Activated CD8-positive, alpha-beta T cell treated with anti-CD3 and anti-CD28 coated beads for 36 hours (primary cell): ENCODE results near the gene RIMBP2. TPM values are rescaled to one million over a fixed set of nuclear protein-coding genes. Genes with fewer than 3 reads are reported as not detected.

Source experiments
- ATAC-seq: fragments of 200-7000 bp; cut with Tn5 transposase; one replicate; pipeline ENCODE4 v1.10.0; 2021; ENCODE audit warnings: mild to moderate bottlenecking, moderate library complexity
- CTCF ChIA-PET: fragments of 350-600 bp; sonication (Branson Sonifier 250); formaldehyde crosslinking; loops from one replicate; lab custom pipeline; 2021; ENCODE audit warnings: antibody characterized with exemption; lab: Charles Lee
- POLR2A ChIA-PET: fragments of 350-600 bp; sonication (Branson Sonifier 250); formaldehyde crosslinking; loops from one replicate; lab custom pipeline; 2021; ENCODE audit warnings: antibody characterized with exemption; lab: Charles Lee
- DNase-seq: peaks from one replicate; pipeline ENCODE4 v3.0.0-alpha.2; 2020
- H3K27ac Mint-ChIP-seq: one replicate; pipeline ENCODE4 v1.8.0; 2021; ENCODE audit warnings: mild to moderate bottlenecking, mixed read lengths
- H3K27me3 Mint-ChIP-seq: one replicate; pipeline ENCODE4 v1.8.0; 2021; ENCODE audit warnings: mixed read lengths
- H3K36me3 Mint-ChIP-seq: one replicate; pipeline ENCODE4 v1.8.0; 2021; ENCODE audit warnings: low read depth, mixed read lengths
- H3K4me1 Mint-ChIP-seq: one replicate; pipeline ENCODE4 v1.8.0; 2021; ENCODE audit warnings: low read depth, mixed read lengths
- H3K4me3 Mint-ChIP-seq: one replicate; pipeline ENCODE4 v1.8.0; 2021; ENCODE audit warnings: mild to moderate bottlenecking, moderate library complexity, mixed read lengths
- H3K9me3 Mint-ChIP-seq: one replicate; pipeline ENCODE4 v1.8.0; 2021; ENCODE audit warnings: mixed read lengths
- intact Hi-C: fragments of 100-400 bp; cut with micrococcal nuclease; formaldehyde crosslinking; loops from one replicate; pipeline ENCODE4 v1.10.0; 2022
- total RNA-seq, 2 experiments: library from RNA; stranded (reverse); gene quantifications; one replicate each; pipeline ENCODE4 v1.2.3, GENCODE V29; 2021
- TF ChIP-seq, protein P1 (sequence below): fragments of 200-600 bp; IDR thresholded peaks from one replicate; pipeline ENCODE4 v1.8.0; 2022; ENCODE audit warnings: antibody characterized with exemption, mild to moderate bottlenecking

RIMBP2 gene
- total RNA-seq, 2 experiments from 2014 or later, result not detected

DNA sequence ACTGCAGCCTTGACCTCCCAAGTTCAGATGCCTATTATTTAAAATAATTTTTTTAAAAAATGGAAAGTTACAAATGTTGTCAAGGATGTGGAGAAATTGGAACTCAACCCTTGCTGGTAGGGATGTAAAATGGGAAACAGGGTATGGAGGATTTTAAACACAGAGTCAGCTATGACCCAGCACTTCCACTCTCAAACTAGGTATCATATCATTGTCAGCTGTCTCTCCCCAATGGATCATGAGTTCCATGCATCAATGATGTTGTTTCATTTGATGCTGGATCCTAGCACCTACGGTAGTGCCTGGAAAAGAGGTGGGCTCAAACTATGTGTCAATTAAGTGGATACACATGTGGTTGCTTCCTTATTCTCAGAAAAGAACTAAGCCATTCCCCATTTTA is 150.9 kb downstream of the RIMBP2 start:
- H3K27me3 Mint-ChIP-seq, result peaks cover 6% of the 10 kb centered on the region
- CTCF ChIA-PET, result no interaction called here
- no peaks in the 10 kb centered on the region for H3K4me1 Mint-ChIP-seq
- H3K9me3 Mint-ChIP-seq, result peaks cover 6% of the 10 kb centered on the region
- TF ChIP-seq, protein P1, sequence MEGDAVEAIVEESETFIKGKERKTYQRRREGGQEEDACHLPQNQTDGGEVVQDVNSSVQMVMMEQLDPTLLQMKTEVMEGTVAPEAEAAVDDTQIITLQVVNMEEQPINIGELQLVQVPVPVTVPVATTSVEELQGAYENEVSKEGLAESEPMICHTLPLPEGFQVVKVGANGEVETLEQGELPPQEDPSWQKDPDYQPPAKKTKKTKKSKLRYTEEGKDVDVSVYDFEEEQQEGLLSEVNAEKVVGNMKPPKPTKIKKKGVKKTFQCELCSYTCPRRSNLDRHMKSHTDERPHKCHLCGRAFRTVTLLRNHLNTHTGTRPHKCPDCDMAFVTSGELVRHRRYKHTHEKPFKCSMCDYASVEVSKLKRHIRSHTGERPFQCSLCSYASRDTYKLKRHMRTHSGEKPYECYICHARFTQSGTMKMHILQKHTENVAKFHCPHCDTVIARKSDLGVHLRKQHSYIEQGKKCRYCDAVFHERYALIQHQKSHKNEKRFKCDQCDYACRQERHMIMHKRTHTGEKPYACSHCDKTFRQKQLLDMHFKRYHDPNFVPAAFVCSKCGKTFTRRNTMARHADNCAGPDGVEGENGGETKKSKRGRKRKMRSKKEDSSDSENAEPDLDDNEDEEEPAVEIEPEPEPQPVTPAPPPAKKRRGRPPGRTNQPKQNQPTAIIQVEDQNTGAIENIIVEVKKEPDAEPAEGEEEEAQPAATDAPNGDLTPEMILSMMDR, result no peak
- no peak overlapping the region for H3K4me3 Mint-ChIP-seq
- no peak overlapping the region for H3K27ac Mint-ChIP-seq
- DNase-seq (no peak), ATAC-seq (no peak)
- H3K36me3 Mint-ChIP-seq, result no peaks in the 10 kb centered on the region
- POLR2A ChIA-PET, result no interaction called here
- intact Hi-C loops, result loop anchor here (10.0 kb wide), 1 partner anchor 180 kb away; no protein-coding TSS in a partner anchor

DNA sequence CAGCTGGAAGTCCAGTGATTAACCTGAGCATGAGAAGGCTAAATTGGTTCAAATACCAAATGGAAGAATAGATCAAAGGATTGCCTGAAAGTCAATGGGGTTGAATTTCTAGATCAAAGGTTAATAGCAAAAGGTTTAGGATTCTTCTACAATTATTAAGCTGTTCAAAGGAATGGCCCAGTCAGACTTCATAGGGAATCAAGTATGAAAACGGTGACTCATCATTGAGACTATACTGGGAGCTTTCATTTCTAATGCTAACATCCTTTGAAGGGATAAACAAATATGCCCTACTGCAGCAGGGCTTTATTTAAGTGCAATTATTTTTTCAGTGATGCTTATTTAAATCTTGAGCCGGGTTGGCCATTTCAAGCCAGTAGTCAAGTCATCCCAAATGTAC is 152.8 kb downstream of the RIMBP2 start:
- no peaks in the 10 kb centered on the region for H3K4me1 Mint-ChIP-seq
- no peak overlapping the region for H3K4me3 Mint-ChIP-seq
- POLR2A ChIA-PET, result no interaction called here
- H3K9me3 Mint-ChIP-seq, result peaks cover 6% of the 10 kb centered on the region
- DNase-seq (no peak), ATAC-seq (no peak)
- peaks cover 6% of the 10 kb centered on the region for H3K27me3 Mint-ChIP-seq
- H3K27ac Mint-ChIP-seq, result no peak overlapping the region
- H3K36me3 Mint-ChIP-seq, result no peaks in the 10 kb centered on the region
- CTCF ChIA-PET, result no interaction called here
- TF ChIP-seq, protein P1, result no peak
- intact Hi-C loops, result loop anchor here (10.0 kb wide), 1 partner anchor 181 kb away; no protein-coding TSS in a partner anchor

DNA sequence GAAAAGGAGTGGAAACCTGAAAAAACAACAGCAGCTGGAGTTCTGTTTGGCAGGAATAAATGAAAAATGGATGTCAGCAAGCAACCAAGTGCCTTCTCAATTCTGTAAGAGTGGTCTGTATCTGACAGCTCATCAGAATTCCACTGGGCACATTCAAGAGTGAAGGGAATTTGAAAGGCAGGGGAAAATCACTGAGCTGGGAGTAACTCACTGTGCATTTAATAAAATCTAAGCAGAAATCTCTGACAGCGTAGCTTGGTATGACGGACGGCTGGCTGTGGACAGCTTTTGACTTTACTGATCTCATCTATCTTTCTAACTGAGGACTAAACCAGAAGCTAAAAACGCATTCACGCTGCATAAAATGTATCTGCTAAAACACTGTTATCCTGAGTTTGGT is 153.4 kb downstream of the RIMBP2 start:
- ChIA-PET POLR2A (no interaction called here), CTCF (no interaction called here)
- DNase-seq (no peak), ATAC-seq (no peak)
- TF ChIP-seq, protein P1, result no peak
- Mint-ChIP-seq H3K9me3 (peaks cover 6% of the 10 kb centered on the region), H3K27me3 (peaks cover 6% of the 10 kb centered on the region), H3K36me3 (no peaks in the 10 kb centered on the region), H3K4me3 (no peak overlapping the region), H3K27ac (no peak overlapping the region), H3K4me1 (no peaks in the 10 kb centered on the region)
- intact Hi-C loops, result loop anchor here (10.0 kb wide), 1 partner anchor 182 kb away; no protein-coding TSS in a partner anchor

DNA sequence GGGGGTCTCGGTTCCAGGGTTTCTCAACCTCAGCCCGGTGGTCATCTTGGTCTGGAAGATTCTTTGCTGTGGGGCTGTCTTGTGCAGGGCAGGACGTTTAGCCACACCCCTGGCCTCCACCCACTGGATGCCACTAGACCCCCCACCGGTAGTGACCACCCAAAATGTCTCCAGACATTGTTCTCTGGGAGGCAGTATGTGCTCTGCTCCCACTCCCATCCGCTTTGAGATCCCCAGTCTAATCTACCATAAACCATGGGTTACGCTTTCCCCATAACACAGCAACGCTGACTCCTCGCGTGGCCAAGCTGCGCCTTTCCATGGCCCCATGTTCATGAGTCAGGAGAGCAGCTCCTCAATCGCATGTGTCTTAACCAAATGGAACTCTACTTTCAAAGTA is 155.8 kb downstream of the RIMBP2 start:
- H3K27ac Mint-ChIP-seq, result no peak overlapping the region
- H3K9me3 Mint-ChIP-seq, result peaks cover 1% of the 10 kb centered on the region
- TF ChIP-seq, protein P1, result no peak
- H3K4me1 Mint-ChIP-seq, result no peaks in the 10 kb centered on the region
- intact Hi-C loops, result loop anchor here (10.0 kb wide), 1 partner anchor 184 kb away; no protein-coding TSS in a partner anchor
- POLR2A ChIA-PET, result no interaction called here
- DNase-seq (no peak), ATAC-seq (no peak)
- no peak overlapping the region for H3K4me3 Mint-ChIP-seq
- H3K36me3 Mint-ChIP-seq, result no peaks in the 10 kb centered on the region
- CTCF ChIA-PET, result no interaction called here
- H3K27me3 Mint-ChIP-seq, result peaks cover 6% of the 10 kb centered on the region

DNA sequence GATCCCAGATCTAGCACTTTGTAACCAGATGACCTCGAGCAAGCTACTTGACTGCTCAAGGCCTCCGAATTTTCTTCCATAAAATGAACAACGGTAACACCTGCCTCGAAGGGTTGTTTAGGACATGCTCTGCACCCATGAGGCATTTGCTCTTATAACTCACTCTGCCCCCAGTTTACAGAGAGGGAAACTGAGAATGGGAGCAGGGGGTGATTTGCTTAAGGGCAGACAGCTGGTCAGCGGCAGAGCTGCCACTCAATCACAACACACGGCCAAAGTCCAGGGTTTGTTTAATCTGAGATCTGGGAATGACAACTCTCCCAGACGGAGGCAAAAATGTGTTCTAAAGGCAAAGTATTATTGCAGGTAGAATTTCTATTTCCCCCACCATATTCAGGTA is 156.3 kb downstream of the RIMBP2 start:
- DNase-seq (no peak), ATAC-seq (no peak)
- Mint-ChIP-seq H3K36me3 (no peaks in the 10 kb centered on the region), H3K27ac (no peak overlapping the region), H3K27me3 (peaks cover 6% of the 10 kb centered on the region), H3K4me3 (no peak overlapping the region), H3K4me1 (no peaks in the 10 kb centered on the region), H3K9me3 (no peaks in the 10 kb centered on the region)
- TF ChIP-seq, protein P1, result no peak
- ChIA-PET POLR2A (no interaction called here), CTCF (no interaction called here)
- intact Hi-C loops, result loop anchor here (10.0 kb wide), 1 partner anchor 185 kb away; no protein-coding TSS in a partner anchor
